Kidney capillary endothelial cell (primary cell): ENCODE data around the gene RAB12.
"Not testable (repeated sequence)": the region's sequence is repeated elsewhere in the genome, so short reads cannot be mapped to it uniquely, and the experiment has no call there.

Source experiments
- DNase-seq: peaks from one replicate; pipeline ENCODE4 v3.0.0-alpha.2; 2018; ENCODE audit warnings: low spot score

Gene RAB12

GRCh38 chr18:8608795-8609658 is at the start of gene RAB12:
RAB12 (plus strand) TSS chr18:8609437; CDS start chr18:8609440, 3 bp downstream.
- peak; percentile 78 for DNase-seq

GRCh38 chr18:8559612-8560186 is 49.5 kb upstream of the RAB12 start:
- no peak for DNase-seq

- no peak for DNase-seq
These were observed 47.9 kb upstream of the RAB12 start for GRCh38 chr18:8561123-8561910.

- no peak for DNase-seq
These were observed 47.2 kb upstream of the RAB12 start for GRCh38 chr18:8562070-8562469.

- DNase-seq = no peak
These were observed 46.3 kb upstream of the RAB12 start for GRCh38 chr18:8562919-8563318.

- no peak for DNase-seq
These were observed 37.8 kb upstream of the RAB12 start for GRCh38 chr18:8571399-8571798.

GRCh38 chr18:8573766-8574165 is 35.5 kb upstream of the RAB12 start:
- DNase-seq = not testable (repeated sequence)

GRCh38 chr18:8584798-8585197 is 24.4 kb upstream of the RAB12 start:
- DNase-seq = no peak

GRCh38 chr18:8586941-8587340 is 22.3 kb upstream of the RAB12 start:
- no peak for DNase-seq

- DNase-seq = no peak
These were observed 13.8 kb upstream of the RAB12 start for GRCh38 chr18:8595445-8595844.

GRCh38 chr18:8601277-8602032 is 7.8 kb upstream of the RAB12 start:
- no peak for DNase-seq

- no peak for DNase-seq
These were observed 7.2 kb upstream of the RAB12 start for GRCh38 chr18:8602040-8602439.

GRCh38 chr18:8602557-8602956 is 6.7 kb upstream of the RAB12 start:
- DNase-seq = no peak

- DNase-seq = no peak
These were observed 5.3 kb upstream of the RAB12 start for GRCh38 chr18:8603663-8604520.

GRCh38 chr18:8605974-8606373 is 3.3 kb upstream of the RAB12 start:
- DNase-seq = no peak

GRCh38 chr18:8607776-8608742 is 1.2 kb upstream of the RAB12 start:
- no peak for DNase-seq

GRCh38 chr18:8609659-8610458 is 622 bp downstream of the RAB12 start:
- DNase-seq = no peak

GRCh38 chr18:8610459-8610851 is 1.2 kb downstream of the RAB12 start:
- DNase-seq = no peak
